Activated CD8-positive, alpha-beta memory T cell treated with anti-CD3 and anti-CD28 coated beads, Interleukin-2, amount 50 U/mL, for 1 hour (primary cell): Measurements from ENCODE around the gene CUL7.
"Not testable (repeated sequence)": the region's sequence is repeated elsewhere in the genome, so short reads cannot be mapped to it uniquely, and the experiment has no call there.

ENCODE experiments used
- DNase-seq: peaks from one replicate; pipeline ENCODE4 v3.0.0-alpha.2; 2020; ENCODE audit errors: extremely low read depth

Gene CUL7

GRCh38 chr6:43016176-43016942 is 37.3 kb downstream of the CUL7 start:
- DNase-seq, result no peak

DNA sequence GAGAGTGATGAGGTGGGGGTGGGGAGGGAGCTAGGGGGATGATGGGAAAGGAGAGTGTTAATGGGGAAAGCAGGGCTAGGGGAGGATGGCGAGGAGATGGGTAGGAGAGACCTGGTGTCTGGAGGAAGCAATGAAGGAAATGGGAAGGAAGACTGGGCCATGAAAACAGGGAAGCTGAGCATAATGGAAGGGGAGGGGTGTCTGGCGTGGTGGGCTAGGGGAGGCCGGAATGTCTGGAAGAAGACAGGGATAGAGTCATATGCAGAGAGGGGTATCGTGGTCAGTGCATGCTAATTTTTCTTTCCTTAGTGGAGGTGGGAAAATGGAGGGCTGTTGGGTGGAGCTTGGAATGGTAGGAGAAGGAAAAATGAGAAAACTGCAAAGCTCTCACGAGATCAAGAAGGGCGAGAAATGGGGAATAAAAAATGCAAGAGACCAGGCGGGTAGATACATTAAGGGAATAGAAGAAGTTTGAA is 39.2 kb downstream of the CUL7 start:
- DNase-seq, result no peak

DNA sequence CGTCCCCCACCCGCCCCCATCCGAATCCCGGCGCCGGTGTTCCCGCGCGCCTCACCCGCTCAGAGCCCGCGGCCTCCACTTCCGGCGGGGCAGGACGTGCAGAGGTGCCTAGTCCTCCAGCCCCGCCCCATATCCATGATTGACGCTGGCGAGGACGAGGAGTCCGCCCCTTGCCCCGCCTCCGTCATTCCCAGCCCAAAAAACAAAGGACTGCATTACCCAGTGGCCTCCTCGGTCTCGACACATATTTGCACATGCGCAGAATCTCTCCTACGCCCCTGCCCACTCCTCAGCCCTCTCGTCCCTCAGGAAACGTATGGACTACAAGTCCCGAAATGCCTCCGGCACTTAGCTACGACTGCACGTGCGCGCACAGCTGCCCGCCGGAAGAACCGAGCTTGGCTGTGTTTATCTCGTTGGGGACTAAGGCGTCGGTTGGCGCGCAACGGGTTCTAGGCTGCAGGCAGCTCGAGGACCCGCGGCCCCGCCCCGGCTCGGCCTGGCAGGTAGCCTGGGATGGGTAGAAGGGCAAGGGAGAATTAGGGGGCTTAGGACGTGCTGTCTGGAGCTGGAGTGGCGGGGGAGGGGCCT is 39.7 kb downstream of the CUL7 start, which contains the start of the genes KLHDC3 and MEA1:
KLHDC3 (plus strand) TSS at position 407 of the 591 bp plus-strand sequence. CDS start 2,944 bp downstream, outside the sequence.
MEA1 (minus strand) TSS at position 104 of the 591 bp plus-strand sequence. CDS start 133 bp downstream, outside the sequence.
- DNase-seq, result peak; percentile 97

- no peak for DNase-seq
These were observed 40.4 kb downstream of the CUL7 start for GRCh38 chr6:43013097-43013842.

GRCh38 chr6:43012364-43012763 is 41.3 kb downstream of the CUL7 start:
- no peak for DNase-seq

DNA sequence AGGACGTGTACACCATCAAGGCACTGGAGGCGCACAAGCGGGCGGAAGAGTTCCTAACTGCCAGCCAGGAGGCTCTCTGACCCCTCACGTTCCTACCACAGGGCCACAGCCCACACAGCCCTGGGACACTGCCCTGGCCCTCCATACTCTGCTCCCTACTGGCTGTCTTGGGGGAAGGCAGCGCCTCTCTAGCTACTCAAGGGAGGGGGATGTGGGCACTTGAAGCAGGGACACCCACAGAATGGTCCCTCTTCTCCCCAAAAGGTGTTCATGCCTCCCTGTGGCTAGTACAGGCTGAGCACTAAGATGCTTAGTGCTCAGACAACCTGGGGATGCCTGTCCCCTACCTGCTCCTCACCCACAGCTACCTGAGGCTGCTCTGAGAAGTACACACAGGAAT is 42.4 kb downstream of the CUL7 start:
- DNase-seq, result no peak

DNA sequence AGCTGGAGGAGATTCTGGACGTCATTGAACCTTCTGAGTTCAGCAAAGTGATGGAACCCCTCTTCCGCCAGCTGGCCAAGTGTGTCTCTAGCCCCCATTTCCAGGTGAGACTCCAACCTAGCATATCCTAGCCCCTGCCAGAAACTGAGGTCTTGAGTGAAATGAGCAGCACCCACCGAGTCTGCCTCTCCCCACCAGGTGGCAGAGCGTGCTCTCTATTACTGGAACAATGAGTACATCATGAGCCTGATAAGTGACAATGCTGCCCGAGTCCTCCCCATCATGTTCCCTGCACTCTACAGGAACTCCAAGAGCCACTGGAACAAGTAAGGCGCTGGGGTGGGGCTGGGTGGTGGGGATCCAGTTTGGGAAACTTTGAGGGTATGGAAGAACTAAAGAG is 44.5 kb downstream of the CUL7 start:
- DNase-seq, result no peak

DNA sequence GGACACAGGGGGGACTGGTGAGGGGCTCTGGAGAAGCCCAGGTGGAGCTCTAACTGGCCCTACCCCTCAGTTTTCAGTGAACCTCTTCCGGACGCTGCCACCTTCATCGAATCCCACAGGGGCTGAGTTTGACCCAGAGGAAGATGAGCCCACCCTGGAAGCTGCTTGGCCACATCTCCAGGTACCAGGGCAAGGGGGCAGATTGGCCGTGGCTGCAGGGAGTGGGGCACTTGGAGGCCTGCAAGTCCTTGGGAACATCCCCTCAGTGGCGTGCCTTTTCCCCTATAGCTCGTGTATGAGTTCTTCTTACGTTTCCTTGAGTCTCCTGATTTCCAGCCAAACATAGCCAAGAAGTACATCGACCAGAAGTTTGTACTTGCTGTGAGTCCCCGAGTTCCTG is 46.5 kb downstream of the CUL7 start:
- DNase-seq, result no peak

DNA sequence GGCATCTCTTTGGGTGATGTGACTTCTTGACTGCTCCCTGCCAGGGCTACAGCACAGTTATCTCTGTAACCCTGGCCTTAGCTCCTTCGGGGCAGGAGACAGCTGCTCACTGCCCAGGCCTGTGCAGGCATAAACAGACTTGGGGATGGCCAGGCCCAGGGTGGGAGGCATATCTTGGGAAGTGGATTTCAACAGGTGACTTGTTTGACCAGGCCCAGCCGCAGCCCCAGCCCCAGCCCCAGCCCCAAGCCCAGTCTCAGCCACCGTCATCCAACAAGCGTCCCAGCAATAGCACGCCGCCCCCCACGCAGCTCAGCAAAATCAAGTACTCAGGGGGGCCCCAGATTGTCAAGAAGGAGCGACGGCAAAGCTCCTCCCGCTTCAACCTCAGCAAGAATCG is 47.4 kb downstream of the CUL7 start:
- DNase-seq, result no peak

DNA sequence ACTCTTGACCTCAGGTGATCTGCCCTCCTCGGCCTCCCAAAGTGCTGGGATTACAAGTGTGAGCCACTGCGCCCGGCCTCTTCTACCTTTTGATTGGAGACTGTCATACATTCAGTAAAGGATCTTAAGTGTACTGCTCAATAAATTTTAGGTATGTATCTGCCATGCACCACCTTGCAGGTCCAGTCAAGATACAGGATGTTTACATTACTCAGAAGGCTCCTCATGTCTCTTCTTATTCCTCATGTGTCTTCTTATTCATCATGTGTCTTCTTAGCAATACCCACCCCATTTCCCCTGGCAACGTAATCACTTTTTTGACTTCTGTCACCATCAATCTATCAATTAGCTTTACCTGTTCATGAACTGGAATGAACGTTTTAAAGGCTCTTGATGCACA is 47.8 kb downstream of the CUL7 start:
- DNase-seq, result no peak

- DNase-seq, result no peak
These were observed 51.8 kb downstream of the CUL7 start for GRCh38 chr6:43001843-43002242.

DNA sequence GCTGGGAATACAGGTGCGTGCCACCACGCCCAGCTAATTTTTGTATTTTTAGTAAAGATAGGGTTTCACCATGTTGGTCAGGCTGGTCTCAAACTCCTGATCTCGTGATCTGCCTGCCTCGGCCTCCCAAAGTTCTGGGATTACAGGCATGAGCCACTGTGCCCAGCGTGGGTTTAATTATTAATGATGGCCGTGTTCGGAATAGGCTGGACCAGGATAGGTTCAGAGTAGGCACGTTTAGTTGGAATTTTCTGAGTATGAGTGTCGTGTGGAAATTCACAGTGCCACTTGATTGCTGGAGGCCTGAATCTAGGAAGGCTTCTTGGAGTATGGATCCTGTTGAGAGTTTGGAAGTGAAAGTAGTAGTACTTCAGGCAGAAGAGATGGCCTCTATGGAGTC is 55.4 kb downstream of the CUL7 start:
- DNase-seq, result not testable (repeated sequence)

DNA sequence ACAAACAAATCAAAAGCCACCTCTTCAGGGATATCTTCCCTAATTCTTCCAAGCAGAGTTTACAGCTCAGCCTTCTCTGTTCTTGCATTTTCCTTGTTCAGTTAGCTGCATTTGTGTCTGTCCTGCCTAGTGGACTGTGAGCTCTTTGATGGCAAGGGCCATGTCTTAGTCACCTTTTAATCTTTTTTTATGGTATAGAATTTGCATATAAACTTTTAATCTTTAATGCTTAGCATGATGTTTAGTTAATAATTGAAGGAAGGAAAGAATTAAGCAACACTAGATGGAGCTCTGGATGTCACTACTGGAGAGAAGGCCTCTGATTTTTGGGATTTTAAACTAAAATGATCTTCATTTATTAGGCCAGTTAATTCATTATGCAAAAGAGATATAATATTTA is 57.1 kb downstream of the CUL7 start:
- no peak for DNase-seq

GRCh38 chr6:42993445-42993844 is 60.2 kb downstream of the CUL7 start:
- no peak for DNase-seq

DNA sequence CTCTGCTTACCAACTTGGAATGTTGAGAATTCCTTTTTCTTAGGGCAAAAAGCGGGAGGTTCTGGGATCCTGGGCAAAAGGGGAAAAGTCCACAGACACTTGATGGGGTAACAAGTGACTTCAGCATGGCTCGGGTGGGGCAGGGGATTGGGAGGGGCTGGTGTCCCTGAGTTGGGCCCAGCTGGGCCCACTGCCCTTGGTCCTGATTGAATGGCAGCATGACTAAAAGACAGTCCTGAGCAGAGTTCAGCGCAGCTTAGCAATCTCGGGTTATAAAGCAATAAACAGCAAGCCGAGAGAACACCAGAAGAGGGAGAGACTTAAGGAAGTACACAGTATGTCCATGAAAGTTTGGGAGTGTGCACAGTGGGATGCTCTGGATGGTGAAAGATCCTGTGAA is 63.7 kb downstream of the CUL7 start:
- DNase-seq, result no peak

DNA sequence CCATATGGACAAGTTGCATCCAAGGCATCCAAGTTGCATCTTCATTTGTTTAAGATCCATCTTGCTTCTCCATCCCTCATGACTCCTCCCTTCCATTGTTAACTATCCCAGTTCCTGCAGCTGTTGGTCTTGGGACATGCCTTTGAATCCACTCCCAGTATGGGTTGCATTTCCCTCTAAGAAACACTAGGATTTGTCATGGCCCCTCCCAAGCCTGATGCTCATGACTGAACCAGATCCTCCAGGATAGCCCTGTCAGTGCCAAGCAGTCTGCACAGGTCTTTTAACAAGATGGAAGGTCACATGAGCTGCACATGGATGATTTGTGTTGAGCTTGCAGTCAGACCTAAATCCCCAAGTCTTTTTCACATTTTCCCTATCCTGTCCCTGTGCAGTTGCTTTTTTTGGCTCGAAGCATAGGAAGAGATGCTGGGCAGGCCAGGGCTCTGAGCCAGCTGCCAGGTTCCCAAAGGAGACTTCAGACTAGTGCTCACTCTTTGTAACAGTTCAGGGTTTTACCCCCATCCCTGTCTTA is 65.1 kb downstream of the CUL7 start:
- no peak for DNase-seq
